CD8-positive, alpha-beta memory T cell (primary cell): Measurements from ENCODE around the gene CACNA1B. TPM values are rescaled to one million over a fixed set of nuclear protein-coding genes. Genes with fewer than 3 reads are reported as not detected.

Experiments used
- CTCF ChIA-PET: fragments of 350-600 bp; sonication (Branson Sonifier 250); formaldehyde crosslinking; loops from one replicate; lab custom pipeline; 2021; ENCODE audit warnings: antibody characterized with exemption; lab: Charles Lee
- POLR2A ChIA-PET: fragments of 350-600 bp; sonication (Branson Sonifier 250); formaldehyde crosslinking; loops from one replicate; lab custom pipeline; 2021; ENCODE audit warnings: antibody characterized with exemption; lab: Charles Lee
- DNase-seq, 5 donors: peaks; one replicate each; pipeline versions ENCODE4 v3.0.0 to v3.0.0-alpha.2; 2020 to 2022; ENCODE audit warnings: mixed read lengths in 1 of 5
- H3K27ac ChIP-seq: one replicate; pipeline ENCODE4 v1.7.0; 2013; ENCODE audit warnings: low read depth, mild to moderate bottlenecking, low read length, moderate library complexity
- H3K27me3 ChIP-seq: 2 replicates; pipeline ENCODE4 v1.7.0; 2013; ENCODE audit warnings: low read length, mild to moderate bottlenecking; ENCODE audit not compliant: insufficient read depth, poor library complexity, severe bottlenecking
- H3K36me3 ChIP-seq: 2 replicates; pipeline ENCODE4 v1.7.0; 2013; ENCODE audit warnings: mild to moderate bottlenecking, low read length, moderate library complexity; ENCODE audit not compliant: insufficient read depth
- H3K4me1 ChIP-seq: 2 replicates; pipeline ENCODE4 v1.7.0; 2013; ENCODE audit warnings: mild to moderate bottlenecking, low read length, moderate library complexity; ENCODE audit not compliant: insufficient read depth
- H3K4me3 ChIP-seq: 2 replicates; pipeline ENCODE4 v1.7.0; 2013; ENCODE audit warnings: mild to moderate bottlenecking, low read length
- H3K9me3 ChIP-seq: 2 replicates; pipeline ENCODE4 v1.7.0; 2013; ENCODE audit warnings: mild to moderate bottlenecking, low read length
- H3K27ac Mint-ChIP-seq, 8 donors: one replicate each; pipeline ENCODE4 v1.8.0; 2020 to 2021; ENCODE audit warnings: mixed read lengths in 8 of 8, mild to moderate bottlenecking in 6 of 8, inconsistent platforms in 3 of 8, moderate library complexity in 3 of 8
- H3K27me3 Mint-ChIP-seq, 2 donors: one replicate each; pipeline ENCODE4 v1.8.0; 2020 to 2021; ENCODE audit warnings: mixed read lengths in 2 of 2, mild to moderate bottlenecking in 1 of 2, moderate library complexity in 1 of 2
- H3K36me3 Mint-ChIP-seq, 3 donors: one replicate each; pipeline ENCODE4 v1.8.0; 2020 to 2021; ENCODE audit warnings: mixed read lengths in 3 of 3, inconsistent platforms in 1 of 3, mild to moderate bottlenecking in 1 of 3
- H3K4me1 Mint-ChIP-seq, 3 donors: one replicate each; pipeline ENCODE4 v1.8.0; 2020 to 2021; ENCODE audit warnings: mixed read lengths in 3 of 3, inconsistent platforms in 1 of 3, mild to moderate bottlenecking in 1 of 3
- H3K4me3 Mint-ChIP-seq, 7 donors: one replicate each; pipeline ENCODE4 v1.8.0; 2020 to 2021; ENCODE audit warnings: mixed read lengths in 7 of 7, mild to moderate bottlenecking in 6 of 7, moderate library complexity in 4 of 7, inconsistent platforms in 2 of 7
- H3K9me3 Mint-ChIP-seq, 5 donors: one replicate each; pipeline ENCODE4 v1.8.0; 2020 to 2022; ENCODE audit warnings: mixed read lengths in 5 of 5, mild to moderate bottlenecking in 3 of 5, moderate library complexity in 2 of 5, inconsistent platforms in 1 of 5
- polyA plus RNA-seq: library from polyadenylated mRNA; unstranded; fragments of 300-500 nt; fragmentation: Illumina TruSeq; gene quantifications from one replicate; pipeline ENCODE4 v1.2.3, GENCODE V29; 2021
- total RNA-seq, 2 experiments: library from RNA; stranded (reverse); gene quantifications; one replicate each; pipeline ENCODE4 v1.2.3, GENCODE V29; 2021

CACNA1B gene
- total and polyA plus RNA-seq, 3 experiments from 2014 or later, result not detected

DNA sequence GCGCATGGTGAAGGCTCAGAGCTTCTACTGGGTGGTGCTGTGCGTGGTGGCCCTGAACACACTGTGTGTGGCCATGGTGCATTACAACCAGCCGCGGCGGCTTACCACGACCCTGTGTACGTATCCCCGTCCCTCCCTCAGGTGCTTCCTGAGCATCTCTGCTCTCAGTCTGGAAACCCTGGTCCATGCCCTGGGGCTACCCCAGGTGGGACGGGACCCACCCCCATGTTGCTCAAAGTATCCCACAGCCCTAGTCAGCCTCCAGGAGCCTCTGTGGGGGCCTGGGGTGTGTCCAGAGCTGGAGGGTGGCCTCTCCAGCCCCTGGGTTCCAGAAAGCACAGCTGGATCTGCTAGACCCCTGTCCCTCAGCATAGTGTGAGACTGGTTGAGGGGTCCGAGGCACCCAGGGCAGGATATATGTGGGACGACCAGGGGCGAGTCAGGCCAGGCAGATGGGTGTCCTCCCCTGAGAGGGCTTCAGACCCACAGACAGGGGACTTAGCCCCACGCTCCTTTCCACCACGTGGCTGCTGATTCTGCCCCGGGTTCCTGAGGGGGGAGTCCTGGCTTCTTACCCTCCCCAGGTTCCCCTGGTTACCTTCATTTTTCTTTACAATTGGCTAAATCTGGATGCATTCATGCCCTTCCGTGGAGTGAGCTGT is 94.0 kb downstream of the CACNA1B start:
- ChIA-PET CTCF (interaction anchor here (1.2 kb wide), 1 partner anchor 16 kb away, joined by 3 read pairs; no protein-coding TSS in a partner anchor), POLR2A (no interaction called here)
- Histone ChIP-seq H3K36me3 (no peaks in the 10 kb centered on the region), H3K27ac (no peak overlapping the region), H3K9me3 (no peaks in the 10 kb centered on the region), H3K4me1 (no peaks in the 10 kb centered on the region), H3K4me3 (no peak overlapping the region), H3K27me3 (no peaks in the 10 kb centered on the region)
- Mint-ChIP-seq H3K9me3 (no peaks in the 10 kb centered on the region), H3K27me3 (peaks cover 3 to 53% of the 10 kb centered on the region in 2 donors), H3K4me3 (no peak overlapping the region), H3K27ac (no peak overlapping the region), H3K36me3 (peaks cover 0 to 2% (median 0%) of the 10 kb centered on the region in 3 donors), H3K4me1 (no peaks in the 10 kb centered on the region)
- no peak for DNase-seq

DNA sequence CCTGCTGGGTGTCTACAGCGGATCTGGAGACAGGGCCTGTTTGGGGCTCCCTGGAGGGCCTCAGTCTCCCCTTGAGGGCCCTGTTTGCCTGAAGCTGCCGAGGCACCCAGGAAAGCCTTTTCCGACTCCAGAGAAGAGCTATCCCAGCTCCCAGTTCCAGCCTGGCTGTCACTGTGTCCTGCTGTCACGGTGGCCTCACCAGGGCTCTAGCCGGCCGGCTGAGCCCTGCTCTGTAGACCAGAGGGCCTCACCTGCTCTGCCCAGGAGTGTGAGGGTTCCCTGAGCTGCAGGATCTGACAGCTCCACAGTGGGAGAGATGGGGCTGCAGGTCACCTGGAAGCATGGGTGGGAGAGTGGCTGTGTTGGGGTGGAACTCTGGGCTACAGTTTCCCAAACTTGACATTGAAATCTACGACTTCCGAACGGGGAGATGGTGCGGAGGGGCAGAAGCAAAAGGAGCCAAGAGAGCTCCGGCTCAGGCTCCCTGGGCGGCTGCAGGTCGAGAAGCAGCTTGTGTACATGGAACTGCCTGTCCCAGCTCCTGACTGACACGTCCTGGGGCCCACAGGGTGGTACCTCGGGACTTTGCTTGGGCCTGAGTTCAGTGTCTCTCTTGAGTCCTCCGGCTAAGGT is 94.9 kb downstream of the CACNA1B start:
- no peaks in the 10 kb centered on the region for H3K4me1 Mint-ChIP-seq
- CTCF ChIA-PET, result no interaction called here
- DNase-seq, result no peak
- H3K4me3 Mint-ChIP-seq, result no peak overlapping the region
- H3K36me3 Mint-ChIP-seq, result no peaks in the 10 kb centered on the region
- no peak overlapping the region for H3K27ac ChIP-seq
- no peaks in the 10 kb centered on the region for H3K4me1 ChIP-seq
- no peak overlapping the region for H3K27ac Mint-ChIP-seq
- POLR2A ChIA-PET, result no interaction called here
- no peak overlapping the region for H3K4me3 ChIP-seq
- H3K9me3 ChIP-seq, result no peaks in the 10 kb centered on the region
- no peaks in the 10 kb centered on the region for H3K27me3 ChIP-seq
- H3K36me3 ChIP-seq, result no peaks in the 10 kb centered on the region
- no peaks in the 10 kb centered on the region for H3K9me3 Mint-ChIP-seq
- peaks cover 3 to 49% of the 10 kb centered on the region in 2 donors for H3K27me3 Mint-ChIP-seq

DNA sequence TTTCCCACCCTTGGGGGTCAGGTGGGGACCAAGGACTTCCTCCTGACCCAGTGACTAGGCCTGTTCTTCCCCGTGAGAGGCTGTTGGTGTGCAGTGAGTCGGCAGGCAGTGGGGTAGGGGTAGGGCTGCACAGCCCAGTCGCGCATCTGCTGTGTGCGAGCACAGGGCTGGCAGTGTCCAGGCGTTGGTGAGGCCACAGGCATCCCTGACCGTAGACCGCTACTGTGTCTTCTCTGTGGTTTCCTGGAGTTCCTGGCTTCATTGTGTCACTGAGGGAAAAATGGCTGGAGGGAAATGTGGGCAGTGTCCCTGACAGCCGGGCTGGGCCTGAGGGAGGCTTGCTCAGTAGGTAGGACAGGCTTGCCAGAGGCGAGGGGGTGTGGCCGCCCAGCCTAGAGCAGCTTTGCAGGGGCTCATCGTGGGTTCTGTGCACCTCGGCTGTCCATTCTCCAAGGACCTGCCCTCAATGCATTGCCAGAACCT is 95.4 kb downstream of the CACNA1B start:
- no peaks in the 10 kb centered on the region for H3K36me3 Mint-ChIP-seq
- H3K4me3 Mint-ChIP-seq, result no peak overlapping the region
- DNase-seq, result no peak
- peaks cover 2 to 43% of the 10 kb centered on the region in 2 donors for H3K27me3 Mint-ChIP-seq
- no peak overlapping the region for H3K4me3 ChIP-seq
- no peaks in the 10 kb centered on the region for H3K4me1 Mint-ChIP-seq
- ChIA-PET POLR2A (no interaction called here), CTCF (no interaction called here)
- H3K4me1 ChIP-seq, result no peaks in the 10 kb centered on the region
- H3K9me3 Mint-ChIP-seq, result no peaks in the 10 kb centered on the region
- H3K36me3 ChIP-seq, result no peaks in the 10 kb centered on the region
- no peaks in the 10 kb centered on the region for H3K9me3 ChIP-seq
- H3K27ac ChIP-seq, result no peak overlapping the region
- no peak overlapping the region for H3K27ac Mint-ChIP-seq
- H3K27me3 ChIP-seq, result no peaks in the 10 kb centered on the region

DNA sequence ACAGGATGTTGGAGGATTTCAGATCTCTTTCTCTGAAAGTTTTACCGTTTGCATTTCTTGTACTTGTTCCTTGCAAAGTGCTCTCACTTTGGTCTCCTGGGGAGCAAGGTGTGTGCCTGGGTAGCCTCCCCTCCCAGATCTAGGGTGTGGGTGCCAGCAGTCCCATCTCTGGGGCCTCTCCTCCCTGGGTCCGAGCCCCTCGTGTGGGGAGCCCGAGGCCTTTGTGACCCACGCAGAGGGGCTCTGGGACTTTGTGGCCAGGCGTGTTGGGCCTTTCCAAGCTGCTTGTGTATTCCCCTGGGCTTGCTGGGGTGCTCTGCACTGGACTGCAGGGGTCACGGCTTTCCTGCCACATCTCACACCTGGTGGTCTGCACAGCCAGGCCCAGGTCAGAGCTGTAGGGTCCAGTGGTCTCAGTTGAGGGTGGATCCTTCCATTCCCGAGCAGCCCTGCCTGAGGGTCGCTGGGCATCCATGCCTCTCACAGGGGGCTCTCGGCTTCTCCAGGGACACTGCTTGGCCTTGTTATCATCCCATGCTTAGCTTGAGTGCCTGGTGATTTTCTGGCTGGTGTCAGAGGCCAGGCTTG is 96.3 kb downstream of the CACNA1B start:
- Mint-ChIP-seq H3K27me3 (peaks cover 0 to 39% of the 10 kb centered on the region in 2 donors), H3K36me3 (no peaks in the 10 kb centered on the region), H3K9me3 (no peaks in the 10 kb centered on the region), H3K4me1 (no peaks in the 10 kb centered on the region), H3K27ac (no peak overlapping the region), H3K4me3 (no peak overlapping the region)
- H3K9me3 ChIP-seq, result no peaks in the 10 kb centered on the region
- no peaks in the 10 kb centered on the region for H3K36me3 ChIP-seq
- no peak overlapping the region for H3K27ac ChIP-seq
- no peaks in the 10 kb centered on the region for H3K4me1 ChIP-seq
- no peak for DNase-seq
- POLR2A ChIA-PET, result no interaction called here
- no peak overlapping the region for H3K4me3 ChIP-seq
- CTCF ChIA-PET, result no interaction called here
- H3K27me3 ChIP-seq, result no peaks in the 10 kb centered on the region

DNA sequence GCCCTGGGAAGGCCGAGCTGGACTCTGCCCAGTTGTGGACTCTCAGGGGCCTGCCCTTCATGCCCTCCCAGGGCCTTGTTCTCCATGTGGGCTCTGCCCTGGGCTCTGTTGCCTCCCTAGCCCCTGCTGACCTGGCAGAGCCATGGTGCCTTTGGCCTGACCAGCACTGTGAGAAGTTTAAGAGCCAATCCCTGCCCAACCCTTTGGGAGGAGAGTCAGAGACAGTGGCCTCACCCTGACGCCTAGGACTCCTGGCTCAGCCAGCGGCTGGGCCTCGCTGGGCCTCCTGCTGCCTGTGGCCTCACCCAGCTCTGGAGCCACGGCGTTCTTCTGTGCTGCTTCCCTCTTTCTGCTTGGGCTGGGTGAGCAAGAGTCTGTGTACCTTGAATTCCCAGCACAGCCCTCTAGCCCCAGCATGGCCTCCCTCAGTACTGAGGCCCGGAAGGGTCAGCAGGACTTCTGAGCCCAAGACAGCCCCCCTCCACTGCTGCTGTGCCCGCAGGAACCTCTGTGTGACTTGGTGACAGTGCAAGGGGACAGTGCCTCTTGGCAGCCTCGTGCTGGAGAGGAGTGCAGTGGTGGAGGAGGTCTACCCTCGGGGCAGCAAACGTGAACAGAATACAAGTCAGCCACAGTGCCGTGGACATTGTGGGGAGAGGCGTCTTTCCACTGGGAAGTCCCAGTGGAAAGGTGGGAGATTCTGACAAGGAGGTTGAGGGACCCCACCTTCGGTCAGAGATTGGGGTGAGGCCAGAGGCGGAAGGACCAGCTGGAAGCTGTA is 97.4 kb downstream of the CACNA1B start:
- no peak for DNase-seq

DNA sequence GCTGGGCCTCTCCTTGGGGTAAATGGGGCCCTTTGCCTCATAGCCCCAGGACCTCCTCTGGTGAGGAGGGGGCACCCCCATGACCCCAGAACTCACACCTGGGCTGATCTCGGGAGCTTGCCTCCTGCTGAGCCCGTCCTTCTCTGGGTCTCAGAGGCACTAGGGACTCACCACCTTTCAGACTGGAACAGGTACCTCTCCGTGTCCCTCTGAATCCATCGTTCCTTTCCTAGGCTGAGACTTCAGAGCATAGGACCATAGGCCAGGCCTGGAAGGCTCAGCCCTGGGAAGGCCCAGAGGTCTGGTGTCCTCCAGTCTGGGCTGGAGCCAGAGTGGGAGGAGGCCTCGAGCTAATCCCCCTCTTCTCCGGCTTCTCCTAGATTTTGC is 97.9 kb downstream of the CACNA1B start:
- Histone ChIP-seq H3K27ac (no peak overlapping the region), H3K27me3 (no peaks in the 10 kb centered on the region), H3K36me3 (no peaks in the 10 kb centered on the region), H3K9me3 (no peaks in the 10 kb centered on the region), H3K4me1 (no peaks in the 10 kb centered on the region), H3K4me3 (no peak overlapping the region)
- no peak for DNase-seq
- Mint-ChIP-seq H3K27me3 (peaks cover 0 to 25% of the 10 kb centered on the region in 2 donors), H3K4me1 (no peaks in the 10 kb centered on the region), H3K4me3 (no peak overlapping the region), H3K9me3 (no peaks in the 10 kb centered on the region), H3K36me3 (no peaks in the 10 kb centered on the region), H3K27ac (no peak overlapping the region)
- CTCF ChIA-PET, result no interaction called here
- POLR2A ChIA-PET, result no interaction called here

More for the DNA sequence above, 97.4 kb downstream of the CACNA1B start:
- ChIA-PET POLR2A (no interaction called here), CTCF (no interaction called here)
- no peak overlapping the region for H3K27ac ChIP-seq
- Mint-ChIP-seq H3K27ac (no peak overlapping the region), H3K4me1 (no peaks in the 10 kb centered on the region), H3K36me3 (no peaks in the 10 kb centered on the region), H3K27me3 (peaks cover 0 to 30% of the 10 kb centered on the region in 2 donors), H3K9me3 (no peaks in the 10 kb centered on the region), H3K4me3 (no peak overlapping the region)
- H3K27me3 ChIP-seq, result no peaks in the 10 kb centered on the region
- H3K36me3 ChIP-seq, result no peaks in the 10 kb centered on the region
- H3K9me3 ChIP-seq, result no peaks in the 10 kb centered on the region
- H3K4me3 ChIP-seq, result no peak overlapping the region
- no peaks in the 10 kb centered on the region for H3K4me1 ChIP-seq

DNA sequence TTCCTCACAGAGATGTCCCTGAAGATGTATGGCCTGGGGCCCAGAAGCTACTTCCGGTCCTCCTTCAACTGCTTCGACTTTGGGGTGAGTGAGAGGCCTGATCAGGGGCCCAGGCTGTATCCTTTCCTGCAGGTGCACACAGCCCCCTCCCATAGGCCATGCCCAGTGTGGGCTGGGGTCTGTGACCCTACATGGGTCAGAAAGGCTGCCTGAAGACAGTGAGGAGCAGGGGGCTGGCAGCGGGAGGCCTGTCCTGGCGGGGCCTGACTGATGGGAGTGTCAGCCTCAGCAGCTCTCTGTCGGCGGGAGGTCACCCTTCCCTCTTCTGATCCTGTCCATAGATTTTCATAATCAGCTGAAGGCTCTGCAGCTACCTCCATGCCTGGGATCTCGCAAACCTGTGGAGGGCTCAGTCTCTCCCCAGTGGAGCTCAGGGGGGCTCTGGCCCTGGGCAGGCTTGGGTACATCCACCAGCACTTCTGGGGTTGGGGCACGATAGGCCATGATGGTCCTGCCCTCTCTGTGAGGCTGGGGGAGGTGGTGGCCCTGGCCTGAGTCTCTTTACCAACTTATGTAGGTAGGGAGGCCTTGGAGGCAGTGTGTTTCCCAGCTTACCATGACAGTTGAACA is 98.5 kb downstream of the CACNA1B start:
- Mint-ChIP-seq H3K27ac (no peak overlapping the region), H3K27me3 (peaks cover 0 to 20% of the 10 kb centered on the region in 2 donors), H3K36me3 (no peaks in the 10 kb centered on the region), H3K9me3 (no peaks in the 10 kb centered on the region), H3K4me1 (no peaks in the 10 kb centered on the region), H3K4me3 (no peak overlapping the region)
- ChIA-PET CTCF (no interaction called here), POLR2A (no interaction called here)
- H3K4me1 ChIP-seq, result no peaks in the 10 kb centered on the region
- H3K4me3 ChIP-seq, result no peak overlapping the region
- no peaks in the 10 kb centered on the region for H3K27me3 ChIP-seq
- H3K27ac ChIP-seq, result no peak overlapping the region
- no peaks in the 10 kb centered on the region for H3K36me3 ChIP-seq
- no peak for DNase-seq
- no peaks in the 10 kb centered on the region for H3K9me3 ChIP-seq
